Panc1 (cell line): ENCODE data around the gene RBM19. TPM values are rescaled to one million over a fixed set of nuclear protein-coding genes. Genes with fewer than 3 reads are reported as not detected.

Experiments used
- ATAC-seq: fragments of 200-7000 bp; cut with Tn5 transposase; 2 replicates; pipeline ENCODE4 v1.9.1; 2020; ENCODE audit warnings: mild to moderate bottlenecking, moderate library complexity
- BruUV-seq: library from RNA; stranded (reverse); fragments of 400-500 nt; replicated peaks from 2 replicates; lab custom pipeline; 2021; lab: Mats Ljungman, UMichigan
- CTCF ChIA-PET: fragments of 300-600 bp; sonication (Branson Sonifier 250); formaldehyde crosslinking; loops from one replicate; lab custom pipeline; 2022; ENCODE audit warnings: antibody characterized with exemption; lab: Charles Lee
- POLR2A ChIA-PET: fragments of 300-600 bp; sonication (Branson Sonifier 250); formaldehyde crosslinking; loops from one replicate; lab custom pipeline; 2022; ENCODE audit warnings: antibody characterized with exemption; lab: Charles Lee
- DNase-seq: peaks from one replicate; pipeline ENCODE4 v3.0.0-alpha.2; 2010; ENCODE audit warnings: low read depth, low spot score
- H3K27ac ChIP-seq: 2 replicates; pipeline ENCODE4 v1.5.1; 2011; ENCODE audit warnings: mild to moderate bottlenecking, low read length, inconsistent platforms
- H3K27me3 ChIP-seq: fragments of 200-500 bp; sonication (Bioruptor generic); 2 replicates; pipeline ENCODE4 v1.6.0; 2014; ENCODE audit warnings: low read length, inconsistent platforms; ENCODE audit not compliant: control insufficient read depth, insufficient read depth
- H3K36me3 ChIP-seq: fragments of 200-500 bp; sonication (Bioruptor generic); 2 replicates; pipeline ENCODE4 v1.5.1; 2014; ENCODE audit warnings: inconsistent platforms, mild to moderate bottlenecking, low read length, moderate library complexity; ENCODE audit not compliant: control insufficient read depth, insufficient read depth
- H3K4me1 ChIP-seq: 2 replicates; pipeline ENCODE4 v1.5.1; 2011; ENCODE audit warnings: inconsistent platforms, mild to moderate bottlenecking, low read length, moderate library complexity; ENCODE audit not compliant: control insufficient read depth, insufficient read depth
- H3K4me3 ChIP-seq, 2 experiments: 2 replicates each; pipeline ENCODE4 v1.5.1; 2011 to 2012; ENCODE audit warnings: low read depth in 2 of 2, low read length in 2 of 2, mild to moderate bottlenecking in 2 of 2, inconsistent platforms in 1 of 2, moderate library complexity in 1 of 2
- H3K9me3 ChIP-seq: fragments of 200-500 bp; sonication (Bioruptor generic); 2 replicates; pipeline ENCODE4 v1.5.1; 2014; ENCODE audit warnings: low read depth, mild to moderate bottlenecking, inconsistent platforms, low read length, moderate library complexity; ENCODE audit not compliant: control insufficient read depth, insufficient read depth
- POLR2AphosphoS5 ChIP-seq: IDR thresholded peaks from 2 replicates; pipeline ENCODE4 v1.6.1; 2012; ENCODE audit warnings: mild to moderate bottlenecking, low read depth, low read length, moderate library complexity
- REST ChIP-seq, 2 experiments: IDR thresholded peaks; 2 replicates each; pipeline ENCODE4 v1.6.1; 2011 to 2012; ENCODE audit warnings: low read depth in 2 of 2, control low read depth in 1 of 2, low read length in 1 of 2, mild to moderate bottlenecking in 1 of 2, moderate library complexity in 1 of 2; ENCODE audit not compliant: insufficient read depth in 1 of 2
- SIN3A ChIP-seq: IDR thresholded peaks from 2 replicates; pipeline ENCODE4 v1.6.1; 2012; ENCODE audit warnings: low read depth, mild to moderate bottlenecking, low read length, moderate library complexity, borderline replicate concordance; ENCODE audit not compliant: insufficient read depth
- TCF7L2 ChIP-seq: IDR thresholded peaks from 2 replicates; pipeline ENCODE4 v1.6.1; 2011; ENCODE audit warnings: mild to moderate bottlenecking, low read depth, low read length, inconsistent platforms
- in situ Hi-C: cut with HindIII; loops from 2 replicates; pipeline ENCODE4 v1.10.0; 2016; ENCODE audit warnings: low sequenced_read_pairs, low pct_unique_long_range_greater_than_20kb
- intact Hi-C: fragments of 100-400 bp; cut with micrococcal nuclease; formaldehyde crosslinking; loops from one replicate; pipeline ENCODE4 v1.10.0; 2022; ENCODE audit not compliant: unreplicated experiment
- total RNA-seq: library from RNA; stranded (reverse); gene quantifications from one replicate; pipeline ENCODE4 v1.2.1, GENCODE V29; 2021; ENCODE audit not compliant: unreplicated experiment
- TF ChIP-seq, protein P1 (sequence below): fragments of 450-650 bp; IDR thresholded peaks from 2 replicates; pipeline ENCODE4 v1.5.1; 2017; ENCODE audit warnings: mild to moderate bottlenecking

RBM19 gene
- total RNA-seq, 1 experiment from 2014 or later, result 44.8 TPM

- BruUV-seq, result no TSS peak
- ChIA-PET CTCF (interaction anchor here (0.7 kb wide), 1 partner anchor 483 kb away, joined by 4 read pairs; no protein-coding TSS in a partner anchor), POLR2A (no interaction called here)
- H3K36me3 ChIP-seq, result peaks cover 8% of the 10 kb centered on the region
- H3K4me3 ChIP-seq, result no peak overlapping the region
- in situ Hi-C loops (no loop called here), intact Hi-C loops (no loop called here)
- no peaks in the 10 kb centered on the region for H3K9me3 ChIP-seq
- no peak overlapping the region for H3K27ac ChIP-seq
- DNase-seq (no peak), ATAC-seq (no peak)
- no peaks in the 10 kb centered on the region for H3K4me1 ChIP-seq
- TF ChIP-seq TCF7L2 (no peak), POLR2AphosphoS5 (no peak), SIN3A (no peak), REST (IDR thresholded peaks at IDR 0.05; ENCODE audit: insufficient read depth in 1 of 2, low read depth in 2 of 2, low read length in 1 of 2) (no peak)
- TF ChIP-seq, protein P1, sequence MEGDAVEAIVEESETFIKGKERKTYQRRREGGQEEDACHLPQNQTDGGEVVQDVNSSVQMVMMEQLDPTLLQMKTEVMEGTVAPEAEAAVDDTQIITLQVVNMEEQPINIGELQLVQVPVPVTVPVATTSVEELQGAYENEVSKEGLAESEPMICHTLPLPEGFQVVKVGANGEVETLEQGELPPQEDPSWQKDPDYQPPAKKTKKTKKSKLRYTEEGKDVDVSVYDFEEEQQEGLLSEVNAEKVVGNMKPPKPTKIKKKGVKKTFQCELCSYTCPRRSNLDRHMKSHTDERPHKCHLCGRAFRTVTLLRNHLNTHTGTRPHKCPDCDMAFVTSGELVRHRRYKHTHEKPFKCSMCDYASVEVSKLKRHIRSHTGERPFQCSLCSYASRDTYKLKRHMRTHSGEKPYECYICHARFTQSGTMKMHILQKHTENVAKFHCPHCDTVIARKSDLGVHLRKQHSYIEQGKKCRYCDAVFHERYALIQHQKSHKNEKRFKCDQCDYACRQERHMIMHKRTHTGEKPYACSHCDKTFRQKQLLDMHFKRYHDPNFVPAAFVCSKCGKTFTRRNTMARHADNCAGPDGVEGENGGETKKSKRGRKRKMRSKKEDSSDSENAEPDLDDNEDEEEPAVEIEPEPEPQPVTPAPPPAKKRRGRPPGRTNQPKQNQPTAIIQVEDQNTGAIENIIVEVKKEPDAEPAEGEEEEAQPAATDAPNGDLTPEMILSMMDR, result no peak
- H3K27me3 ChIP-seq, result no peaks in the 10 kb centered on the region
Observed at GRCh38 chr12:113954547-113954946, 11.6 kb downstream of the RBM19 start.

- H3K27ac ChIP-seq, result no peak overlapping the region
- ATAC-seq (no peak), DNase-seq (no peak)
- no peak for TF ChIP-seq POLR2AphosphoS5
- no peak for TF ChIP-seq SIN3A
- TF ChIP-seq, protein P1, result no peak
- no peak for TF ChIP-seq REST (IDR thresholded peaks at IDR 0.05; ENCODE audit: insufficient read depth in 1 of 2, low read depth in 2 of 2, low read length in 1 of 2)
- no peak for TF ChIP-seq TCF7L2
- no peaks in the 10 kb centered on the region for H3K4me1 ChIP-seq
- CTCF ChIA-PET, result no interaction called here
- H3K36me3 ChIP-seq, result peaks cover 6% of the 10 kb centered on the region
- H3K9me3 ChIP-seq, result no peaks in the 10 kb centered on the region
- POLR2A ChIA-PET, result no interaction called here
- no peak overlapping the region for H3K4me3 ChIP-seq
- intact Hi-C loops (no loop called here), in situ Hi-C loops (no loop called here)
- BruUV-seq, result no TSS peak
- H3K27me3 ChIP-seq, result no peaks in the 10 kb centered on the region
Observed at GRCh38 chr12:113950873-113951272, 15.3 kb downstream of the RBM19 start.
